Choroid plexus epithelial cell (primary cell): ENCODE measurements around the gene DGKI.

Experiments
- DNase-seq: peaks from one replicate; pipeline ENCODE4 v3.0.0-alpha.2; 2010; ENCODE audit warnings: low read depth
- H3K4me3 ChIP-seq: 2 replicates; pipeline ENCODE4 v1.5.1; 2011; ENCODE audit warnings: low read depth, mild to moderate bottlenecking, control low read depth, low read length, moderate library complexity
- CTCF ChIP-seq: conservative IDR thresholded peaks from 2 replicates; pipeline ENCODE4 v1.5.1; 2011; ENCODE audit warnings: low read depth, mild to moderate bottlenecking, control low read depth, inconsistent platforms, low read length, moderate library complexity

Gene DGKI

DNA sequence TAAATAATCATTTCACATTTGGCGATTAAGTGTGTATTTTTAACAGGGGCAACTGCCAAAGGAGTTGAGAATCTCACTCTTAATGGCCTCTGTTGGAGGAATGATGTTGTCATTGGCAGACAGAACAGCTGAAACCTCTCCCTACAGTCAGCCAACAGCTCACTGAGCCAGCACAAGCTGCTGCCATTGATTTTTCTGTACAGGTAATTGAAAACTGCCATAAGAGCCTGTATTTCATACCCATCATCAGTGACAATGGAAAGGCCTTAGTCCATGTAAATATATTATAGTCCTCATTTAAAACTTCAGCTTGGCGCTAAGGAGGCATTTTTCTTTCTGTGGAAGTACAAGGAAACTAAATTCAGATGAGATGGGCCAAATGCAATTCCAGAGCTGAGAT lies 475.2 kb downstream of the DGKI start:
- TF ChIP-seq CTCF, result no peak
- H3K4me3 ChIP-seq, result no peak overlapping the region
- DNase-seq, result no peak

DNA sequence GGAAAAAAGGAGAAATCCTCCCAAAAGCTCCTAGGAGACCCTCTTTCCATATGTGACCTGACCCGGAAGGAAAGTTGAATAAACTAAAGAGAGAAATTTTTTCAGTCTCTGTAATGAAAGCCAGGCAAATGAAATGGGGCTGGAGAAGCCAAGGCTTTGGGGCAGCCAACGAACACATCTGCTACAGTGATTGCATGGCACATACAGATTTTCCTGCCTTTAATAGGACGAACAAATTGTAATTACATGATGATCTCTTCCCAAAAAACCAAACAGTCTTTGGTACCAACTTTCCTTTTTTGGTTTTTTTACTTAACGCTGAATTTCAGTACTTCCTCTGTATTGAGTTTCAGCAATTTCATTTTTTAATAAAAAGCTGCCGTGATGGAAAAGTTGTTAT lies 479.8 kb downstream of the DGKI start:
- no peak overlapping the region for H3K4me3 ChIP-seq
- TF ChIP-seq CTCF, result no peak
- DNase-seq, result no peak

GRCh38 chr7:137363683-137364082 lies 483.1 kb downstream of the DGKI start:
- H3K4me3 ChIP-seq, result no peak overlapping the region
- DNase-seq, result no peak
- TF ChIP-seq CTCF, result no peak

DNA sequence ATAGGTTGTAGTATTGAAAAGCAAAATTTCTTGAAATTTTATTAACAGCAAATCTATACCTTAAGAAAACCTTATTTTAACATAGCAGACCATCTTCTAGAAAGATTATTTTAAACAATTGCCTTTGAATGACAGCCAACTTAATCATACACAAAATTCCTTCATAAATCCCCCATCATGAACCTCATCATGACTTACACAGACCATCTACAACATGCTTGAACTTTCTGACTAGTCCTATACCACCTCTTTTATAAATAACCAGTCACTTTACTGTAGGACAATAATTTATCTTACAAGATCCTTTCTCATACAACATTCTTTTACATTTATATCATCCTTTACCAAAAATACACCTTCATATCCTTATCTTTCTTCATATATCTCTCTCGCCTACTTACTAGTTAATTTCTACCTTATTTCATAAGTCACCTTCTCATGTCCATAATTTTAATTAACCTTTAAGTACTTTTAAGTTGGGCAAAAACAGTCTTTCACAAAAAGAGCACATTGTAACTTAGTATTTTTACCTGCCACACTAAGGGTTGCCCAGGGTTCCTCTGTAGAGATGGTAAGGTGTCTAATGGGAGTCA lies 486.6 kb downstream of the DGKI start:
- DNase-seq, result peak; percentile 5
- no peak overlapping the region for H3K4me3 ChIP-seq
- TF ChIP-seq CTCF, result no peak

GRCh38 chr7:137354961-137355360 lies 491.8 kb downstream of the DGKI start:
- DNase-seq, result no peak
- TF ChIP-seq CTCF, result no peak
- no peak overlapping the region for H3K4me3 ChIP-seq

GRCh38 chr7:137354396-137354795 lies 492.4 kb downstream of the DGKI start:
- no peak for TF ChIP-seq CTCF

GRCh38 chr7:137351941-137352340 lies 494.8 kb downstream of the DGKI start:
- no peak for DNase-seq
- H3K4me3 ChIP-seq, result no peak overlapping the region
- TF ChIP-seq CTCF, result no peak

More at GRCh38 chr7:137354396-137354795, 492.4 kb downstream of the DGKI start:
- no peak overlapping the region for H3K4me3 ChIP-seq
- DNase-seq, result peak; percentile 47
